Activated naive CD8-positive, alpha-beta T cell (primary cell): ENCODE data around the gene PRIMA1.

Source experiments
- H3K27ac Mint-ChIP-seq: one replicate; pipeline ENCODE4 v1.8.0; 2021; ENCODE audit warnings: mixed read lengths
- H3K27me3 Mint-ChIP-seq: one replicate; pipeline ENCODE4 v1.8.0; 2021; ENCODE audit warnings: mixed read lengths
- H3K36me3 Mint-ChIP-seq: one replicate; pipeline ENCODE4 v1.8.0; 2021; ENCODE audit warnings: mixed read lengths
- H3K4me1 Mint-ChIP-seq: one replicate; pipeline ENCODE4 v1.8.0; 2021; ENCODE audit warnings: low read depth, mixed read lengths
- H3K4me3 Mint-ChIP-seq: one replicate; pipeline ENCODE4 v1.8.0; 2021; ENCODE audit warnings: mild to moderate bottlenecking, mixed read lengths
- H3K9me3 Mint-ChIP-seq: one replicate; pipeline ENCODE4 v1.8.0; 2021; ENCODE audit warnings: low read depth, mixed read lengths

Gene PRIMA1

GRCh38 chr14:93676416-93676958 is 111.8 kb downstream of the PRIMA1 start:
- no peaks in the 10 kb centered on the region for H3K9me3 Mint-ChIP-seq
- no peaks in the 10 kb centered on the region for H3K4me1 Mint-ChIP-seq
- no peak overlapping the region for H3K27ac Mint-ChIP-seq
- peaks cover 11% of the 10 kb centered on the region for H3K27me3 Mint-ChIP-seq
- no peak overlapping the region for H3K4me3 Mint-ChIP-seq
- no peaks in the 10 kb centered on the region for H3K36me3 Mint-ChIP-seq

DNA sequence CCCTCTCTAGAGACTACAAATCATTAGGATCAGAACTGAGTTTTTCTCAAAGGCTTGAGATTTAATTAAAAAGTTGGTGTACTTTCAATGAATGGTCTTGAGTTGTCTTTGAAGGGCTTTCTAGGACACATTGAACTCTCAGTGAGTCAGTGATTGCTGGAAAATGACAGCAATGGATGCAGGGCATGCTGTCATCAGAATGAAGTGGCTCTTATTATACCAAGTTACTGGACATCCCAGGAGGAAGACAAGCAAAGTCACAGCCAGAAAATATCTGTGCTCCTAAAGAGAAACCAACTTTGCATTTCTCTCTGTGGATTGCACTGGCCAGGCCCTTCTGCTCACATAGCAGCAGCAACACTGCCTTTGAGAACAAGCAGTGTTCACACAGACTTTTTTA is 112.6 kb downstream of the PRIMA1 start:
- H3K27ac Mint-ChIP-seq = no peak overlapping the region
- H3K36me3 Mint-ChIP-seq = no peaks in the 10 kb centered on the region
- peaks cover 11% of the 10 kb centered on the region for H3K27me3 Mint-ChIP-seq
- H3K4me3 Mint-ChIP-seq = no peak overlapping the region
- no peaks in the 10 kb centered on the region for H3K9me3 Mint-ChIP-seq
- H3K4me1 Mint-ChIP-seq = no peaks in the 10 kb centered on the region

DNA sequence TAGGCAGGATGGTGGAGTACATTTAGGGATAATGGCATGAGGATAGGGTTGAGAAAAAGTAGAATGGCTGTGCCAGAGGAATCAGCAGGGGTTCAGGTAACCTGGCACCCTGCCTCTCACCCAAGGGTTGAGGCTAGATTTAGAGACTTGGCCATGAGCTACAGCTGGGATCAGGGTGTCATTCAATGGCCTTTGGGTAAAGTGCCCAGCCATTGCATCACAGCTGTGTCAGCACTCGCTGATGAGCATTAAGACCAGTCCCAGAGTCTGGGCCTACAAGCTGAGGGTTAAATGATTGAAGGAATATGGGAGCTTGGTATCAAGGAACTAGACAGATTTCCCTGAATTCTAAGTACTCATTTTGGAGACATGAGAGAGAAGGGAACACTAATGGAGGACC is 113.9 kb downstream of the PRIMA1 start:
- H3K27me3 Mint-ChIP-seq = peaks cover 4% of the 10 kb centered on the region
- no peak overlapping the region for H3K4me3 Mint-ChIP-seq
- H3K36me3 Mint-ChIP-seq = no peaks in the 10 kb centered on the region
- no peaks in the 10 kb centered on the region for H3K9me3 Mint-ChIP-seq
- H3K27ac Mint-ChIP-seq = no peak overlapping the region
- no peaks in the 10 kb centered on the region for H3K4me1 Mint-ChIP-seq

DNA sequence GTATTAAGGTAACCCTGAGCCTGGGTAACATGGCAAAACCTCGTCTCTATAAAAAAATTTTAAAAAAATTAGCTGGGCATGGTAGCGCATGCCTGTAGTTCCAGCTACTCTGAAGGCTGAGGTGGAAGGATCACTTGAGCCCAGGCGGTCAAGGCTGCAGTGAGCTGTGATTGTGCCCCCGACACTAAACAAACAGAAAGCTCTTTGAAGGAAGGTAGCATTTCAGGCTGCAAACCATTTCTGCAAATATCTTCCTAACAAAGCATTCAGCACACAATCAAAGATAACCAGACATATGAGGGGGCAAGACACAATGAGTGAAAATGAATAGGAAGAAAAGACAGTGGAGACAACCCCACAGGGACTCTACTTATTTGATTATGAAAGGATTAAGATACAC is 118.7 kb downstream of the PRIMA1 start:
- H3K27me3 Mint-ChIP-seq = peaks cover 6% of the 10 kb centered on the region
- no peak overlapping the region for H3K27ac Mint-ChIP-seq
- H3K4me1 Mint-ChIP-seq = no peaks in the 10 kb centered on the region
- no peaks in the 10 kb centered on the region for H3K36me3 Mint-ChIP-seq
- no peak overlapping the region for H3K4me3 Mint-ChIP-seq
- H3K9me3 Mint-ChIP-seq = peaks cover 21% of the 10 kb centered on the region
